IMR-90 (cell line): ENCODE measurements around the gene NRP1. TPM values are rescaled to one million over a fixed set of nuclear protein-coding genes. Genes with fewer than 3 reads are reported as not detected.

ENCODE experiments used
- ATAC-seq: fragments of 200-7000 bp; cut with Tn5 transposase; 2 replicates; pipeline ENCODE4 v1.9.1; 2020; ENCODE audit warnings: low read depth, mild to moderate bottlenecking, moderate library complexity
- BruUV-seq: library from RNA; stranded (reverse); fragments of 400-500 nt; replicated peaks from 2 replicates; lab custom pipeline; 2021; lab: Mats Ljungman, UMichigan
- CTCF ChIA-PET: fragments of 300-600 bp; formaldehyde crosslinking; extraction: SDS; loops from one replicate; lab custom pipeline; 2021; ENCODE audit warnings: antibody characterized with exemption; lab: Yijun Ruan, JAX
- POLR2A ChIA-PET: fragments of 300-600 bp; sonication (Branson Sonifier 250); formaldehyde crosslinking; loops from one replicate; lab custom pipeline; 2022; ENCODE audit warnings: antibody characterized with exemption; ENCODE audit not compliant: unreplicated experiment; lab: Charles Lee
- DNase-seq: peaks from one replicate; pipeline ENCODE4 v3.0.0; 2013
- H2AFZ ChIP-seq: replicated peaks from 2 replicates; pipeline ENCODE3; 2013; ENCODE audit warnings: low read length, mild to moderate bottlenecking; ENCODE audit not compliant: poor library complexity
- H2AK5ac ChIP-seq: 2 replicates; pipeline ENCODE4 v1.6.1; 2013; ENCODE audit warnings: low read depth, low read length, inconsistent platforms
- H2AK9ac ChIP-seq: replicated peaks from 2 replicates; pipeline ENCODE3; 2013; ENCODE audit warnings: mild to moderate bottlenecking, low read depth, low read length, moderate library complexity; ENCODE audit not compliant: poor library complexity
- H2BK120ac ChIP-seq: 2 replicates; pipeline ENCODE4 v1.6.1; 2013; ENCODE audit warnings: low read depth, low read length, inconsistent platforms
- H2BK15ac ChIP-seq: 3 replicates; pipeline ENCODE4 v1.6.1; 2013; ENCODE audit warnings: low read depth, low read length, inconsistent platforms
- H2BK20ac ChIP-seq: 2 replicates; pipeline ENCODE4 v1.6.1; 2013; ENCODE audit warnings: low read depth, mild to moderate bottlenecking, inconsistent platforms, low read length, moderate library complexity
- H2BK5ac ChIP-seq: 2 replicates; pipeline ENCODE4 v1.6.1; 2013; ENCODE audit warnings: mild to moderate bottlenecking, low read depth, low read length, inconsistent platforms; ENCODE audit not compliant: poor library complexity, severe bottlenecking
- H3K14ac ChIP-seq: replicated peaks from 2 replicates; pipeline ENCODE4 v1.6.1; 2013; ENCODE audit warnings: low read depth, low read length, inconsistent platforms
- H3K18ac ChIP-seq: 2 replicates; pipeline ENCODE4 v1.6.1; 2013; ENCODE audit warnings: low read depth, low read length, control low read depth
- H3K23ac ChIP-seq: 2 replicates; pipeline ENCODE4 v1.6.1; 2013; ENCODE audit warnings: low read depth, low read length, inconsistent platforms
- H3K27ac ChIP-seq: 2 replicates; pipeline ENCODE4 v1.5.1; 2013; ENCODE audit warnings: mild to moderate bottlenecking, control low read depth, low read length; ENCODE audit not compliant: insufficient read depth
- H3K27me3 ChIP-seq: 2 replicates; pipeline ENCODE4 v1.6.1; 2013; ENCODE audit warnings: low read length; ENCODE audit not compliant: control insufficient read depth, insufficient read depth
- H3K36me3 ChIP-seq: 2 replicates; pipeline ENCODE4 v1.6.1; 2013; ENCODE audit warnings: low read length, mixed read lengths; ENCODE audit not compliant: control insufficient read depth, insufficient read depth
- H3K4ac ChIP-seq: 2 replicates; pipeline ENCODE4 v1.6.1; 2013; ENCODE audit warnings: low read depth, low read length, inconsistent platforms
- H3K4me1 ChIP-seq: 2 replicates; pipeline ENCODE4 v1.6.1; 2013; ENCODE audit warnings: low read length, mixed read lengths; ENCODE audit not compliant: control insufficient read depth, insufficient read depth
- H3K4me2 ChIP-seq: 2 replicates; pipeline ENCODE4 v1.6.1; 2013; ENCODE audit warnings: low read depth, mild to moderate bottlenecking, control low read depth, low read length, moderate library complexity
- H3K4me3 ChIP-seq: 2 replicates; pipeline ENCODE4 v1.5.1; 2013; ENCODE audit warnings: low read depth, mild to moderate bottlenecking, control low read depth, low read length, moderate library complexity; ENCODE audit not compliant: insufficient read depth
- H3K56ac ChIP-seq: 2 replicates; pipeline ENCODE4 v1.6.1; 2013; ENCODE audit warnings: low read length, inconsistent platforms; ENCODE audit not compliant: insufficient read depth; ENCODE audit errors: extremely low read depth
- H3K79me1 ChIP-seq, 2 experiments: 2 replicates each; pipeline ENCODE4 v1.6.1; 2013; ENCODE audit warnings: low read length in 2 of 2, inconsistent platforms in 1 of 2, low read depth in 1 of 2
- H3K9ac ChIP-seq: 2 replicates; pipeline ENCODE4 v1.6.1; 2013; ENCODE audit warnings: low read depth, low read length, control low read depth
- H3K9me1 ChIP-seq: 2 replicates; pipeline ENCODE4 v1.6.1; 2013; ENCODE audit warnings: low read length, inconsistent platforms; ENCODE audit not compliant: insufficient read depth
- H3K9me3 ChIP-seq: 2 replicates; pipeline ENCODE4 v1.6.1; 2013; ENCODE audit warnings: low read length; ENCODE audit not compliant: control insufficient read depth, insufficient read depth
- H4K20me1 ChIP-seq: 2 replicates; pipeline ENCODE4 v1.6.1; 2013; ENCODE audit warnings: low read length, inconsistent platforms; ENCODE audit not compliant: insufficient read depth
- H4K5ac ChIP-seq: 2 replicates; pipeline ENCODE4 v1.6.1; 2013; ENCODE audit warnings: mild to moderate bottlenecking, low read depth, low read length, control low read depth
- H4K8ac ChIP-seq, 2 experiments: 2 replicates each; pipeline ENCODE4 v1.6.1; 2013; ENCODE audit warnings: low read depth in 2 of 2, low read length in 2 of 2, control low read depth in 1 of 2, inconsistent platforms in 1 of 2
- H4K91ac ChIP-seq: 2 replicates; pipeline ENCODE4 v1.6.1; 2013; ENCODE audit warnings: low read depth, low read length, inconsistent platforms; ENCODE audit not compliant: insufficient read depth
- CEBPB ChIP-seq: IDR thresholded peaks from 2 replicates; pipeline ENCODE4 v1.6.1; 2012; ENCODE audit warnings: low read depth, low read length, improper control_type of control experiment
- POLR2A ChIP-seq: IDR thresholded peaks from 2 replicates; pipeline ENCODE4 v1.6.1; 2012; ENCODE audit warnings: mild to moderate bottlenecking, low read depth, low read length
- WGBS, 2 experiments: methylation state at CpG; one replicate each; pipeline versions ENCODE4 v1.1.5 to v1.1.7; 2013; ENCODE audit warnings: missing lambda C conversion rate in 2 of 2; ENCODE audit not compliant: insufficient read length in 1 of 2; ENCODE audit errors: extremely low coverage in 2 of 2; 5-methylcytosine and 5-hydroxymethylcytosine counted together
- dilution Hi-C: fragments of 300-500 bp; cut with HindIII; formaldehyde crosslinking; loops from one replicate; pipeline ENCODE4 v1.14.3; 2018; ENCODE audit warnings: low sequenced_read_pairs; ENCODE audit not compliant: unreplicated experiment
- in situ Hi-C: fragments of 300-500 bp; cut with MboI; formaldehyde crosslinking; loops from 3 replicates; pipeline ENCODE4 v1.14.3; 2019; ENCODE audit warnings: low sequenced_read_pairs, inconsistent platforms, mixed read lengths
- intact Hi-C: fragments of 100-400 bp; cut with micrococcal nuclease; formaldehyde crosslinking; loops from 2 replicates; pipeline ENCODE4 v1.10.0; 2022
- polyA plus RNA-seq, 3 experiments: library from polyadenylated mRNA; depleted of rRNA; stranded (reverse); fragments of >200 nt; gene quantifications; 2 replicates each; pipeline ENCODE4 v1.2.3, GENCODE V29; 2012; ENCODE audit warnings: low replicate concordance in 1 of 3
- total RNA-seq: library from RNA; depleted of rRNA; stranded (reverse); fragments of >200 nt; gene quantifications from 2 replicates; pipeline ENCODE4 v1.2.3, GENCODE V29; 2012

Gene NRP1
- total and polyA plus RNA-seq, 2 of the 4 experiments (the other 2 are of a cell fraction): 108 to 227 TPM

GRCh38 chr10:33240258-33240657 is 94.2 kb downstream of the NRP1 start:
- no peaks in the 10 kb centered on the region for H3K9me3 ChIP-seq
- H3K9me1 ChIP-seq: peaks cover 6% of the 10 kb centered on the region; the same call in 1 of the 2 replicates
- H3K14ac ChIP-seq: 0 out of 2 replicates have a peak overlapping the region, but pooled peaks have one; percentile 63
- no peak overlapping the region for H3K56ac ChIP-seq
- H2BK15ac ChIP-seq: peak overlapping the region; percentile 51; the same call in 1 of the 3 replicates
- 0 out of 2 replicates have a peak overlapping the region, but pooled peaks have one; percentile 29 for H4K91ac ChIP-seq
- no peak overlapping the region for H2AK9ac ChIP-seq
- WGBS, 2 experiments: no CpG with 5 or more reads among the region's 2 CpGs
- POLR2A ChIA-PET: no interaction called here
- no peaks in the 10 kb centered on the region; the same call in 1 of the 2 replicates for H4K20me1 ChIP-seq
- H2BK120ac ChIP-seq: peak overlapping the region; percentile 86; the same call in 1 of the 2 replicates
- H3K4me2 ChIP-seq: no peak overlapping the region
- no peak overlapping the region for H3K27ac ChIP-seq
- TF ChIP-seq POLR2A (no peak), CEBPB (no peak)
- no peak overlapping the region; the same call in 1 of the 2 replicates for H2AK5ac ChIP-seq
- in situ Hi-C loops: no loop called here
- peak overlapping the region; percentile 9 to 32; a peak in 3 of 4 replicates for H4K8ac ChIP-seq
- peaks cover 16 to 46% of the 10 kb centered on the region in 2 experiments; a peak in 3 of 4 replicates for H3K79me1 ChIP-seq
- no peaks in the 10 kb centered on the region for H3K27me3 ChIP-seq
- peak overlapping the region; percentile 35 for H2BK20ac ChIP-seq
- H3K4ac ChIP-seq: peak overlapping the region; percentile 12; the same call in 1 of the 2 replicates
- BruUV-seq: no TSS peak
- no peaks in the 10 kb centered on the region; the same call in 1 of the 2 replicates for H3K36me3 ChIP-seq
- CTCF ChIA-PET: interaction anchor here (0.7 to 1.6 kb wide), 3 partner anchors 9 to 124 kb away, joined by 3 to 7 read pairs (median 4); no protein-coding TSS in a partner anchor
- peaks cover 25% of the 10 kb centered on the region for H3K4me1 ChIP-seq
- H3K9ac ChIP-seq: no peak overlapping the region
- no peak for DNase-seq
- intact Hi-C loops: no loop called here
- peak overlapping the region; percentile 92; the same call in 1 of the 2 replicates for H3K18ac ChIP-seq
- H2AFZ ChIP-seq: no peak overlapping the region
- no peak overlapping the region for H3K23ac ChIP-seq
- no peak overlapping the region for H3K4me3 ChIP-seq
- no peak for ATAC-seq
- dilution Hi-C loops: no loop called here
- peak overlapping the region; percentile 96 for H2BK5ac ChIP-seq
- H4K5ac ChIP-seq: peak overlapping the region; percentile 34; the same call in 1 of the 2 replicates
